Fibroblast of mammary gland (primary cell): Measurements from ENCODE around the gene AHNAK.

Experiments
- DNase-seq: peaks from one replicate; pipeline ENCODE4 v3.0.0-alpha.2; 2010; ENCODE audit warnings: low read depth
- H3K4me3 ChIP-seq: 2 replicates; pipeline ENCODE4 v1.5.1; 2011; ENCODE audit warnings: low read depth, mild to moderate bottlenecking, low read length, moderate library complexity; ENCODE audit not compliant: control insufficient read depth
- TF ChIP-seq, protein P1 (sequence below): conservative IDR thresholded peaks from 2 replicates; pipeline ENCODE4 v1.5.1; 2011; ENCODE audit warnings: low read depth, low read length, inconsistent platforms; ENCODE audit not compliant: control insufficient read depth, insufficient read depth

The AHNAK gene

GRCh38 chr11:62445314-62445740, 101.3 kb downstream of the AHNAK start:
- TF ChIP-seq, protein P1, sequence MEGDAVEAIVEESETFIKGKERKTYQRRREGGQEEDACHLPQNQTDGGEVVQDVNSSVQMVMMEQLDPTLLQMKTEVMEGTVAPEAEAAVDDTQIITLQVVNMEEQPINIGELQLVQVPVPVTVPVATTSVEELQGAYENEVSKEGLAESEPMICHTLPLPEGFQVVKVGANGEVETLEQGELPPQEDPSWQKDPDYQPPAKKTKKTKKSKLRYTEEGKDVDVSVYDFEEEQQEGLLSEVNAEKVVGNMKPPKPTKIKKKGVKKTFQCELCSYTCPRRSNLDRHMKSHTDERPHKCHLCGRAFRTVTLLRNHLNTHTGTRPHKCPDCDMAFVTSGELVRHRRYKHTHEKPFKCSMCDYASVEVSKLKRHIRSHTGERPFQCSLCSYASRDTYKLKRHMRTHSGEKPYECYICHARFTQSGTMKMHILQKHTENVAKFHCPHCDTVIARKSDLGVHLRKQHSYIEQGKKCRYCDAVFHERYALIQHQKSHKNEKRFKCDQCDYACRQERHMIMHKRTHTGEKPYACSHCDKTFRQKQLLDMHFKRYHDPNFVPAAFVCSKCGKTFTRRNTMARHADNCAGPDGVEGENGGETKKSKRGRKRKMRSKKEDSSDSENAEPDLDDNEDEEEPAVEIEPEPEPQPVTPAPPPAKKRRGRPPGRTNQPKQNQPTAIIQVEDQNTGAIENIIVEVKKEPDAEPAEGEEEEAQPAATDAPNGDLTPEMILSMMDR, result no peak
- H3K4me3 ChIP-seq, result no peak overlapping the region
- peak; percentile 60 for DNase-seq

DNA sequence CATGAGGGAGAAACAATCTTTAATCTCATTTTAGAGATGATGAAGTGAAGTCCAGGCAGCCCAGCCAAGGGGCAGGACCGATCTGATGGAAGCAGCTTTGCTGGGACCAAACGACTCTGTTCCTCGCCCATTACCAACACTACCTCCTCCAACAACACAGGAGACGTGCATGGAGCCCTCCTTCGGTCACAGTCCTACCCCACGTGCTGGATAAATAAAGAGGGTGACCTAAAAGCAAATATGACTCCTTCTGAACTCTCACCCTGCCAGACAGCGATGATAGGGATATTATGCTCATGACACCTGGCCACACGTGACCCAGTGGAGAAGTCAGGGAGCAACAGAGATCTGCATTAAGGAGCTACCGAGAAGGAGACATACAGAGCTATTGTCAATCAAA, 101.8 kb downstream of the AHNAK start:
- H3K4me3 ChIP-seq, result peak overlapping the region; percentile 55
- DNase-seq, result peak; percentile 19
- TF ChIP-seq, protein P1, result no peak

GRCh38 chr11:62444236-62444833, 102.3 kb downstream of the AHNAK start:
- DNase-seq, result peak; percentile 74
- TF ChIP-seq, protein P1, result no peak
- H3K4me3 ChIP-seq, result peak overlapping the region; percentile 55

- peak overlapping the region; percentile 55 for H3K4me3 ChIP-seq
Measured at GRCh38 chr11:62443390-62444235, 103.0 kb downstream of the AHNAK start.

DNA sequence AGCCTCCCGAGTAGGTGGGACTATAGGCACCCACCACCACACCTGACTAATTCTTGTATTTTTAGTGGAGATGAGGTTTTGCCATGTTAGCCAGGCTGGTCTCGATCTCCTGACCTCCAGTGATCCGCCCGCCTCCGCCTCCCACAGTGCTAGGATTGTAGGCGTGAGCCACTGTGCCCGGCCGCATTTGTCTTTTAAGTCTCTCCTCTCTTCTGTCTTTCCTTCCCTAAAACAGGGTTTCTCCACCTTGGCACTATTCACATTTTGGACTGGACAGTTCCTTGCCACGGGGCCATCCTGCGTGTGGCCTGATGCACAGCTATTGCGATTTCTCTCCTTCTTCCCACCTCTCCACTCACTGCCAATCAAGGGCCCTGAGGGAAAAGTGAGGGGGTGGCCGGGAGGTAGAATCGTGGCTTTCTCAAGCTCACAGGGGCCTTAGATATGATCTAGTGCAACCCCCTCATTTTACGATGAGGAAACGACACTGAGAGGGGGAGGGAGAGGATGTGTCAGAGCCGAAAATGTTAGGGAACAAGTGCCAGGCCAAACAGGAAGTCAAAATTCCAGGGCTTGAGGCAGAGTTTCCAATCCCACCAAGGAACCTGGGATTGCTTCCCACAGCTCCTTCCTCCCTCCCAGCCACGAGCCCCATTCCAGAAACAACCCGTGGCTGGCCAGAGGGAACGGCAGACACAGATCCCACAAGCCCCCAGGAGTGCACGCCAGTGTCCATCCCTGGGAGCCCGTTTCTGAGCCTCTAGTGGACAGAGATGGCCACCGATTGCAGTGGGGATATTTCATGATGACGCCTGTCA, 106.6 kb downstream of the AHNAK start:
- no peak overlapping the region for H3K4me3 ChIP-seq
- DNase-seq, result peak; percentile 75
- TF ChIP-seq, protein P1, result peak; percentile 13

More at GRCh38 chr11:62443390-62444235, 103.0 kb downstream of the AHNAK start:
- TF ChIP-seq, protein P1, result no peak
- no peak for DNase-seq

DNA sequence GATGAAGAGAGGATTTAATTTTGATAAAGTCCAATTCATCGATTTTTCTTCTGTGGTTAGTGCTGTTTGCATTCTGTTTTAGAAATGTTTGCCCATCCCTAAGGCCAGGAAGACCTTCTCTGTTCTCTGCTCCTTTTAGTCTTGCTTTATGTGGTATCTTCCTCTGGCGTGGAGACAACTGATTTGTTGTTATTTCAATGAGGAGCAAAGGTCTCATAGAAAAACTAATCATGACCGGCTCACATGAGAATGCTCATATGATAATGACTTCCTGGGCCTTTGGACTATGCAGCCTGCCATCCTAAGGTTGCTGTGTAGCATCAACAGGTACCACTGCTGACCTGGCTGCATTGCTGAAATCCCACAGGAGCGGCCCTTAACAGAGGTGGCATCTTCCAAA, 108.0 kb downstream of the AHNAK start:
- TF ChIP-seq, protein P1, result no peak
- no peak overlapping the region for H3K4me3 ChIP-seq
- DNase-seq, result no peak
